Stimulated activated naive CD8-positive, alpha-beta T cell treated with anti-CD3 and anti-CD28 coated beads, Interleukin-15, amount 100 ng/mL, for 72 hours (primary cell): ENCODE results near the gene ESPN.

Experiments used
- ATAC-seq: fragments of 150-1000 bp; cut with Tn5 transposase; 2 replicates; pipeline ENCODE4 v1.10.0; 2021; ENCODE audit warnings: mild to moderate bottlenecking, moderate library complexity
- DNase-seq, 2 donors: peaks; one replicate each; pipeline ENCODE4 v3.0.0; 2021 to 2022
- H3K27ac Mint-ChIP-seq, 2 donors: one replicate each; pipeline ENCODE4 v1.8.0; 2022; ENCODE audit warnings: mild to moderate bottlenecking in 2 of 2, mixed read lengths in 2 of 2, moderate library complexity in 2 of 2
- H3K27me3 Mint-ChIP-seq: one replicate; pipeline ENCODE4 v1.8.0; 2022; ENCODE audit warnings: mixed read lengths
- H3K4me1 Mint-ChIP-seq: one replicate; pipeline ENCODE4 v1.8.0; 2022; ENCODE audit warnings: mild to moderate bottlenecking, mixed read lengths
- H3K4me3 Mint-ChIP-seq, 2 donors: one replicate each; pipeline ENCODE4 v1.8.0; 2022; ENCODE audit warnings: mild to moderate bottlenecking in 2 of 2, mixed read lengths in 2 of 2, moderate library complexity in 1 of 2
- H3K9me3 Mint-ChIP-seq, 2 donors: one replicate each; pipeline ENCODE4 v1.8.0; 2022; ENCODE audit warnings: mixed read lengths in 2 of 2

The ESPN gene

GRCh38 chr1:6460301-6461050 lies 35.9 kb downstream of the ESPN start:
- DNase-seq (peak; percentile 71 to 89), ATAC-seq (peak; percentile 86)
- Mint-ChIP-seq H3K27me3 (peaks cover 22% of the 10 kb centered on the region), H3K9me3 (no peaks in the 10 kb centered on the region), H3K4me1 (peaks cover 74% of the 10 kb centered on the region), H3K27ac (peak overlapping the region; percentile 86 to 93), H3K4me3 (peak overlapping the region; percentile 72 to 75)

- H3K4me1 Mint-ChIP-seq: peaks cover 72% of the 10 kb centered on the region
- no peaks in the 10 kb centered on the region for H3K9me3 Mint-ChIP-seq
- H3K4me3 Mint-ChIP-seq: peak overlapping the region; percentile 72 to 75
- H3K27ac Mint-ChIP-seq: peak overlapping the region; percentile 86 to 93
- H3K27me3 Mint-ChIP-seq: peaks cover 16% of the 10 kb centered on the region
- ATAC-seq (no peak), DNase-seq (no peak)
These were observed 36.5 kb downstream of the ESPN start for GRCh38 chr1:6461051-6461530.

GRCh38 chr1:6461538-6462411 lies 37.2 kb downstream of the ESPN start:
- Mint-ChIP-seq H3K4me1 (peaks cover 71% of the 10 kb centered on the region), H3K9me3 (no peaks in the 10 kb centered on the region), H3K4me3 (peak overlapping the region; percentile 72 to 75), H3K27me3 (peaks cover 9% of the 10 kb centered on the region), H3K27ac (peak overlapping the region; percentile 53 to 93)
- ATAC-seq (no peak), DNase-seq (no peak)

- DNase-seq (no peak), ATAC-seq (no peak)
- Mint-ChIP-seq H3K27ac (peak overlapping the region; percentile 53 to 60), H3K27me3 (peaks cover 2% of the 10 kb centered on the region), H3K9me3 (no peaks in the 10 kb centered on the region), H3K4me1 (peaks cover 74% of the 10 kb centered on the region), H3K4me3 (peak overlapping the region; percentile 60 to 64)
These were observed 38.0 kb downstream of the ESPN start for GRCh38 chr1:6462412-6463119.

- DNase-seq: no peak
- Mint-ChIP-seq H3K9me3 (no peaks in the 10 kb centered on the region), H3K27ac (peak overlapping the region; percentile 17 to 60), H3K4me1 (peaks cover 77% of the 10 kb centered on the region), H3K4me3 (peak overlapping the region; percentile 41 to 59), H3K27me3 (no peaks in the 10 kb centered on the region)
- ATAC-seq: no peak
These were observed 38.5 kb downstream of the ESPN start for GRCh38 chr1:6463120-6463412.

- Mint-ChIP-seq H3K9me3 (no peaks in the 10 kb centered on the region), H3K4me3 (peak overlapping the region; percentile 88), H3K27ac (peak overlapping the region; percentile 3 to 91), H3K4me1 (peaks cover 73% of the 10 kb centered on the region), H3K27me3 (no peaks in the 10 kb centered on the region)
- DNase-seq (peak in 1 of 2 donors; percentile 49), ATAC-seq (no peak)
These were observed 39.9 kb downstream of the ESPN start for GRCh38 chr1:6464514-6464836.

GRCh38 chr1:6464915-6465314 lies 40.3 kb downstream of the ESPN start:
- DNase-seq (no peak), ATAC-seq (no peak)
- Mint-ChIP-seq H3K9me3 (no peaks in the 10 kb centered on the region), H3K27ac (peak overlapping the region; percentile 3 to 91), H3K4me3 (peak overlapping the region; percentile 88), H3K27me3 (no peaks in the 10 kb centered on the region), H3K4me1 (peaks cover 69% of the 10 kb centered on the region)

GRCh38 chr1:6465461-6466005 lies 41.0 kb downstream of the ESPN start:
- Mint-ChIP-seq H3K4me3 (peak overlapping the region; percentile 88), H3K4me1 (peaks cover 63% of the 10 kb centered on the region), H3K27ac (peak overlapping the region; percentile 85 to 97), H3K9me3 (no peaks in the 10 kb centered on the region), H3K27me3 (no peaks in the 10 kb centered on the region)
- DNase-seq (peak in 1 of 2 donors; percentile 60), ATAC-seq (peak; percentile 55)

- H3K4me3 Mint-ChIP-seq: peak within 1 kb of the TSS; percentile 88
- H3K27me3 Mint-ChIP-seq: no peaks in the 10 kb centered on the region
- no peaks in the 10 kb centered on the region for H3K9me3 Mint-ChIP-seq
- peaks cover 58% of the 10 kb centered on the region for H3K4me1 Mint-ChIP-seq
- H3K27ac Mint-ChIP-seq: peak within 1 kb of the TSS; percentile 85 to 97
- DNase-seq (peak; percentile 64 to 65), ATAC-seq (peak; percentile 76)
These were observed 41.4 kb downstream of the ESPN start, which contains the start of gene TNFRSF25 for GRCh38 chr1:6466023-6466422. TSS of gene TNFRSF25 (minus strand) at chr1:6466173. CDS start at chr1:6466107, 66 bp downstream.

GRCh38 chr1:6466751-6467150 lies 42.2 kb downstream of the ESPN start:
- Mint-ChIP-seq H3K9me3 (no peaks in the 10 kb centered on the region), H3K27ac (peak overlapping the region in 1 of 2 donors; percentile 89), H3K4me1 (peaks cover 52% of the 10 kb centered on the region), H3K4me3 (peak overlapping the region; percentile 88), H3K27me3 (no peaks in the 10 kb centered on the region)
- no peak for ATAC-seq
- DNase-seq: no peak

GRCh38 chr1:6467224-6467623 lies 42.6 kb downstream of the ESPN start:
- ATAC-seq: no peak
- H3K4me3 Mint-ChIP-seq: no peak overlapping the region
- no peak for DNase-seq
- peaks cover 52% of the 10 kb centered on the region for H3K4me1 Mint-ChIP-seq
- no peaks in the 10 kb centered on the region for H3K9me3 Mint-ChIP-seq
- peak overlapping the region in 1 of 2 donors; percentile 89 for H3K27ac Mint-ChIP-seq
- no peaks in the 10 kb centered on the region for H3K27me3 Mint-ChIP-seq

- no peak for DNase-seq
- H3K27ac Mint-ChIP-seq: peak overlapping the region in 1 of 2 donors; percentile 89
These were observed 43.4 kb downstream of the ESPN start for GRCh38 chr1:6467744-6468688.

GRCh38 chr1:6468729-6469461 lies 44.3 kb downstream of the ESPN start:
- Mint-ChIP-seq H3K9me3 (no peaks in the 10 kb centered on the region), H3K27ac (peak overlapping the region; percentile 49 to 72), H3K4me3 (no peak overlapping the region), H3K27me3 (no peaks in the 10 kb centered on the region), H3K4me1 (peaks cover 42% of the 10 kb centered on the region)
- ATAC-seq (no peak), DNase-seq (no peak)

More at GRCh38 chr1:6467744-6468688, 43.4 kb downstream of the ESPN start:
- Mint-ChIP-seq H3K4me1 (peaks cover 47% of the 10 kb centered on the region), H3K9me3 (no peaks in the 10 kb centered on the region), H3K4me3 (no peak overlapping the region), H3K27me3 (no peaks in the 10 kb centered on the region)
- no peak for ATAC-seq
